HG03442 (cell line): Measurements from ENCODE around the gene CTR9.

ENCODE experiments used
- ATAC-seq: cut with Tn5 transposase; IDR thresholded peaks from one replicate; pipeline ENCODE4 v1.9.1; 2021; ENCODE audit warnings: mild to moderate bottlenecking, moderate library complexity; ENCODE audit not compliant: unreplicated experiment

The CTR9 gene

GRCh38 chr11:10779086-10779485 lies 28.0 kb downstream of the CTR9 start:
- ATAC-seq: no peak

- ATAC-seq: no peak
Observed at GRCh38 chr11:10780040-10780439, 29.0 kb downstream of the CTR9 start.

GRCh38 chr11:10784232-10785145 lies 33.4 kb downstream of the CTR9 start:
- ATAC-seq: no peak

GRCh38 chr11:10785146-10785474 lies 34.1 kb downstream of the CTR9 start:
- ATAC-seq: no peak

GRCh38 chr11:10786451-10786850 lies 35.4 kb downstream of the CTR9 start:
- ATAC-seq: no peak

GRCh38 chr11:10792385-10793068 lies 41.5 kb downstream of the CTR9 start:
- peak; percentile 90 for ATAC-seq

GRCh38 chr11:10793470-10794255 lies 42.6 kb downstream of the CTR9 start:
- ATAC-seq: no peak

GRCh38 chr11:10796191-10796590 lies 45.1 kb downstream of the CTR9 start:
- no peak for ATAC-seq

- no peak for ATAC-seq
Observed at GRCh38 chr11:10797001-10797400, 46.0 kb downstream of the CTR9 start.

- no peak for ATAC-seq
Observed at GRCh38 chr11:10797531-10797930, 46.5 kb downstream of the CTR9 start.

GRCh38 chr11:10798330-10798928 lies 47.4 kb downstream of the CTR9 start:
- no peak for ATAC-seq

- no peak for ATAC-seq
Observed at GRCh38 chr11:10800292-10800691, 49.2 kb downstream of the CTR9 start.

GRCh38 chr11:10803676-10804075 lies 52.6 kb downstream of the CTR9 start:
- no peak for ATAC-seq

GRCh38 chr11:10805741-10806140 lies 54.7 kb downstream of the CTR9 start:
- ATAC-seq: no peak

- no peak for ATAC-seq
Observed at GRCh38 chr11:10806206-10806605, 55.2 kb downstream of the CTR9 start.

- peak; percentile 1 for ATAC-seq
Observed at GRCh38 chr11:10807493-10808234, 56.6 kb downstream of the CTR9 start.

- ATAC-seq: no peak
Observed at GRCh38 chr11:10808235-10808552, 57.1 kb downstream of the CTR9 start.

- peak; percentile 88 for ATAC-seq
Observed at GRCh38 chr11:10808553-10809372, 57.7 kb downstream of the CTR9 start, which contains the start of gene EIF4G2. Gene EIF4G2 (minus strand): TSS chr11:10808926.

- ATAC-seq: peak; percentile 17
Observed at GRCh38 chr11:10809373-10810160, 58.5 kb downstream of the CTR9 start.
